ENCODE results near the gene HCRTR2.

DNA sequence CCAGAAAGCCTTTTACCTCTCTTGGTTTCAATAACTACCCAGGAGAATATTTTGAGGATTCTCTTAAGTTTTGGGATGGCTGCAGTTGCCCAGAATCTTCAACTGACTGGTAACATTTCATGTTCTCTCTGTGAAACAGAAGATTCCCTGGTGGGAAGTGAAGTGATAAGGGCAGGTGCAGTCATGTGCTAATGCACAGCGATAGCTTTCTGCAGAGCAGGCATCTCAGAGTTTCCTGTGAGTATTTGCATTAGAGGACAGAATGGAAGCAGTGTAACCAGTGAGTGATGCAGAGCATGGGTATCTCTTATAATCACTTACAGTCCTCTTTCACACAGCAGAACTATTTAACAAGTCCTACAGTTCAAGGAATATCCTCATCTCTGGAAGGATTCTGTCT, 76.1 kb downstream of the HCRTR2 start:
- TF ChIP-seq, protein P1, sequence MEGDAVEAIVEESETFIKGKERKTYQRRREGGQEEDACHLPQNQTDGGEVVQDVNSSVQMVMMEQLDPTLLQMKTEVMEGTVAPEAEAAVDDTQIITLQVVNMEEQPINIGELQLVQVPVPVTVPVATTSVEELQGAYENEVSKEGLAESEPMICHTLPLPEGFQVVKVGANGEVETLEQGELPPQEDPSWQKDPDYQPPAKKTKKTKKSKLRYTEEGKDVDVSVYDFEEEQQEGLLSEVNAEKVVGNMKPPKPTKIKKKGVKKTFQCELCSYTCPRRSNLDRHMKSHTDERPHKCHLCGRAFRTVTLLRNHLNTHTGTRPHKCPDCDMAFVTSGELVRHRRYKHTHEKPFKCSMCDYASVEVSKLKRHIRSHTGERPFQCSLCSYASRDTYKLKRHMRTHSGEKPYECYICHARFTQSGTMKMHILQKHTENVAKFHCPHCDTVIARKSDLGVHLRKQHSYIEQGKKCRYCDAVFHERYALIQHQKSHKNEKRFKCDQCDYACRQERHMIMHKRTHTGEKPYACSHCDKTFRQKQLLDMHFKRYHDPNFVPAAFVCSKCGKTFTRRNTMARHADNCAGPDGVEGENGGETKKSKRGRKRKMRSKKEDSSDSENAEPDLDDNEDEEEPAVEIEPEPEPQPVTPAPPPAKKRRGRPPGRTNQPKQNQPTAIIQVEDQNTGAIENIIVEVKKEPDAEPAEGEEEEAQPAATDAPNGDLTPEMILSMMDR (IDR thresholded peaks at IDR 0.05) = no peak
- no peak for TF ChIP-seq POLR2A (IDR thresholded peaks at IDR 0.05)
